GM12873 (cell line): ENCODE data around the gene NUP107.

Source experiments
- CTCF ChIP-seq: IDR thresholded peaks from 2 replicates; pipeline ENCODE4 v1.5.1; 2012; ENCODE audit warnings: low read depth, mild to moderate bottlenecking, moderate library complexity, low read length, control low read depth; ENCODE audit not compliant: insufficient read depth; ENCODE audit errors: missing control alignments

Gene NUP107

GRCh38 chr12:68792952-68793351 is 106.2 kb downstream of the NUP107 start:
- TF ChIP-seq CTCF: no peak

- no peak for TF ChIP-seq CTCF
Measured at GRCh38 chr12:68793436-68793835, 106.7 kb downstream of the NUP107 start.

DNA sequence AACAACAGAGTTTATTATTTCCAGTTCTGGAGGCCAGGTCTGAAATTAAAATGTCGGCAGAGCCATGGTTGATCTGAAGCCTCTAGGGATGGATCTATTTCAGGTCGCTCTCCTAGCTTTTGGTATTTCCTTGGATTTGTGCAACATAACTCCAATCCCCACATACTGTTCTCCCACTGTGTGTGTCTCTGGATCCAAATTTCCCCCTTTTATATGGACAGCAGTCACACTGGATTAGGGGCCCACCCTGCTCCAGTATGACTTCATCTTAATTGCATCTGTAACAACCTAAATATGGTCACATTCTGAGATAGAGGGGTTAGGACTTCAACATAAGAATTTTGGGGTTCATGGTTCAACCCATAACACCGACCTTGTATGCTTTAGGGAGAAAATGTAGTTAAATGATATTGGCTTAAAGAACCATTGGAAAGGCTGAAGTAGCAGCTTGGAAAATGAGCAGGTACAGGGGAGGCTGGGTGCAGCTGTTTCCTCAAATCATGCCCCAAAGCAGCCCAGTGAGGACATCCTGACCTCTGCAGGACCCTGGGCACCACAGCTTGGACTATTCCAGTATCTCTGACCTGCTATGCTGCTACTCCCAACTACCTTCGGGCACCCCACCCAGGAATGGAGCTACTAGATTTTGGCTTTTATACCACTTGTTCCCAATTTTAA is 107.3 kb downstream of the NUP107 start:
- TF ChIP-seq CTCF: no peak

- TF ChIP-seq CTCF: no peak
Measured at GRCh38 chr12:68794653-68795251, 108.0 kb downstream of the NUP107 start.
